Fibroblast of peridontal ligament (primary cell): ENCODE measurements around the gene BBX.
A peak's percentile ranks its signal among the peaks of the same experiment; 100 is the strongest.

Experiments
- DNase-seq: peaks from one replicate; pipeline ENCODE4 v3.0.0-alpha.2; 2010; ENCODE audit errors: extremely low read depth

BBX gene

GRCh38 chr3:107522510-107523288, at the start of gene BBX:
Gene BBX, plus strand, starts transcription at chr3:107522962. Its CDS starts 187,499 bp downstream, at chr3:107710461.
- DNase-seq: peak; percentile 98

- no peak for DNase-seq
Observed at GRCh38 chr3:107476462-107476861, 46.3 kb upstream of the BBX start.

- no peak for DNase-seq
Observed at GRCh38 chr3:107487490-107487889, 35.3 kb upstream of the BBX start.

GRCh38 chr3:107488942-107489341, 33.8 kb upstream of the BBX start:
- no peak for DNase-seq

GRCh38 chr3:107493134-107493533, 29.6 kb upstream of the BBX start:
- no peak for DNase-seq

GRCh38 chr3:107496855-107497254, 25.9 kb upstream of the BBX start:
- DNase-seq: no peak

GRCh38 chr3:107498646-107499045, 24.1 kb upstream of the BBX start:
- no peak for DNase-seq

GRCh38 chr3:107506458-107506857, 16.3 kb upstream of the BBX start:
- no peak for DNase-seq

- DNase-seq: no peak
Observed at GRCh38 chr3:107508331-107508730, 14.4 kb upstream of the BBX start.

- no peak for DNase-seq
Observed at GRCh38 chr3:107512108-107512507, 10.7 kb upstream of the BBX start.

GRCh38 chr3:107514453-107514852, 8.3 kb upstream of the BBX start:
- no peak for DNase-seq

GRCh38 chr3:107516475-107516874, 6.3 kb upstream of the BBX start:
- DNase-seq: no peak

- DNase-seq: no peak
Observed at GRCh38 chr3:107520535-107520934, 2.2 kb upstream of the BBX start.

GRCh38 chr3:107521469-107522059, 1.2 kb upstream of the BBX start:
- DNase-seq: no peak

GRCh38 chr3:107523289-107523538, 452 bp downstream of the BBX start:
- peak; percentile 20 for DNase-seq

GRCh38 chr3:107523539-107524325, 970 bp downstream of the BBX start:
- peak; percentile 44 for DNase-seq

GRCh38 chr3:107524326-107524840, 1.6 kb downstream of the BBX start:
- DNase-seq: peak; percentile 31

- DNase-seq: peak; percentile 30
Observed at GRCh38 chr3:107524841-107525643, 2.3 kb downstream of the BBX start.

GRCh38 chr3:107525644-107526305, 3.0 kb downstream of the BBX start:
- DNase-seq: no peak

GRCh38 chr3:107531917-107532469, 9.2 kb downstream of the BBX start:
- DNase-seq: no peak

- DNase-seq: no peak
Observed at GRCh38 chr3:107540857-107541256, 18.1 kb downstream of the BBX start.
